ENCODE measurements around the gene RAD21L1. TPM values are rescaled to one million over a fixed set of nuclear protein-coding genes. Genes with fewer than 3 reads are reported as not detected.

Gene RAD21L1
- total RNA-seq, result 0.66 TPM in 1 of 2 replicates, not detected in the other

GRCh38 chr20:1225783-1226654, at the start of gene RAD21L1:
Gene RAD21L1 (plus strand): TSS chr20:1226044. CDS start chr20:1228454, 2,410 bp downstream.

GRCh38 chr20:1184638-1185315, 41.1 kb upstream of the RAD21L1 start, which contains the start of gene TMEM74B:
Gene TMEM74B (minus strand): TSS chr20:1184981. CDS start chr20:1183801, 1,180 bp downstream.

DNA sequence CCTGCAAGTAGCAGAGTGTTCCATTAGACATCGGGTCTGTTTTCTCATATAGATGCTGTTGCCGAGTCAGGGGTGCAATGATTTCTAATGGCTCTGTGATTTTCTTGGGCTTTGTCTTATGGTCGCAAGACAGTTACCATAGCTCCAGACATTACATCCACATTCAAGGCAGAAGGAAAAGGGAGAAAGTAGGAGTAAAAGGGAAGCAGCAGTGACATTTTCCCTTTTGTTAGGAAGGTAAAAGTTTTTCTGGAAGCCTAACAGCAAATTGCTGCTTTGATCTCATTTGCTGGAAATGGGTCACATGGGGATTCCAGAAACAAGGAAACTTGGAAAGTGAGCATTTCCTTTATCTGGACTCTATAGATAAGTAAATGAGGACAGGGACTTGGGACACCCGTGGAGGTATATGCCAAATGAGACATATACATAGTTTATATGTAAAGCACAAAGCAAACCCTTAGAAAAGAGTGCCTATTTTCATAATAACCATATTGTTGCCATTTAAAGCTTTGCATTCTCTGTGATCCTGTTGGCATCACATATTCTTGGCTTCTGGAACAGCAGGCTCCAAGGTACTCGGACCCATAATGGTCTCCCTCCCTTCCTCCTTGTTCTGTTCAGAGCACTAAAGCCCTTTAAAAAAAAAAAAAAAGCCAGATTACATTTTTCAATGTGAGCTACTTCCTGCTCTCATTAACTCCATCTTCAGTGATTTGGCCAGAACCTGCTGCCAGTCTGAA, 22.9 kb upstream of the RAD21L1 start, which contains the start of gene C20orf202:
Gene C20orf202 (plus strand): TSS at position 693 of the 743 bp plus-strand sequence. CDS start 132 bp downstream, outside the sequence.

GRCh38 chr20:1266167-1266973, 40.5 kb downstream of the RAD21L1 start, which contains the start of gene SNPH:
Gene SNPH (plus strand): TSS chr20:1266294. CDS start chr20:1296240, 29,946 bp downstream.

Other genes with a start within 250 kb of the RAD21L1 start
- gene RSPO4, start 223.7 kb upstream of the RAD21L1 start, total RNA-seq, result not detected in 2 replicates
- gene PSMF1, start 107.4 kb upstream of the RAD21L1 start, total RNA-seq, result 21.2 and 27.7 TPM in 2 replicates
- gene TMEM74B, start 41.1 kb upstream of the RAD21L1 start, total RNA-seq, result 0.11 TPM in 1 of 2 replicates, not detected in the other
- gene C20orf202, start 22.6 kb upstream of the RAD21L1 start, total RNA-seq, result 0.12 TPM in 1 of 2 replicates, not detected in the other
- 14.6 and 18.1 TPM in 2 replicates for gene SNPH, start 40.2 kb downstream of the RAD21L1 start, total RNA-seq
- gene SDCBP2, start 103.1 kb downstream of the RAD21L1 start, total RNA-seq, result 1.2 and 1.5 TPM in 2 replicates
- gene FKBP1A, start 167.0 kb downstream of the RAD21L1 start, total RNA-seq, result 106 and 143 TPM in 2 replicates
- 24.7 and 38.1 TPM in 2 replicates for gene NSFL1C, start 240.8 kb downstream of the RAD21L1 start, total RNA-seq